Measurements from ENCODE around the gene UBE3D. TPM values are rescaled to one million over a fixed set of nuclear protein-coding genes. Genes with fewer than 3 reads are reported as not detected.
A peak's percentile ranks its signal among the peaks of the same experiment; 100 is the strongest.

Gene UBE3D
- polyA plus RNA-seq, 1 donor, result 7.8 TPM

- Histone ChIP-seq H3K9me3 (ENCODE audit: control insufficient read depth, low read depth, low read length) (no peaks in the 10 kb centered on the region), H3K36me3 (ENCODE audit: control insufficient read depth, insufficient read depth, low read length) (no peaks in the 10 kb centered on the region), H3K4me1 (ENCODE audit: control insufficient read depth, insufficient read depth, low read length) (no peaks in the 10 kb centered on the region), H3K27me3 (ENCODE audit: control insufficient read depth, insufficient read depth, low read length) (no peaks in the 10 kb centered on the region), H3K4me3 (ENCODE audit: low read length) (no peak overlapping the region), H3K27ac (ENCODE audit: low read length) (no peak overlapping the region)
- DNase-seq, result no peak
- whole genome bisulfite sequencing (ENCODE audit: insufficient coverage, low lambda C conversion rate), result no CpG with 5 or more reads among the region's 1 CpG
Observed at GRCh38 chr6:83083476-83083875, 17.8 kb upstream of the UBE3D start.

- Histone ChIP-seq H3K4me3 (ENCODE audit: low read length) (no peak overlapping the region), H3K9me3 (ENCODE audit: control insufficient read depth, low read depth, low read length) (no peaks in the 10 kb centered on the region), H3K36me3 (ENCODE audit: control insufficient read depth, insufficient read depth, low read length) (no peaks in the 10 kb centered on the region), H3K27me3 (ENCODE audit: control insufficient read depth, insufficient read depth, low read length) (no peaks in the 10 kb centered on the region), H3K27ac (ENCODE audit: low read length) (no peak overlapping the region), H3K4me1 (ENCODE audit: control insufficient read depth, insufficient read depth, low read length) (peaks cover 4% of the 10 kb centered on the region)
- no peak for DNase-seq
- no CpG with 5 or more reads among the region's 1 CpG for WGBS (ENCODE audit: insufficient coverage, low lambda C conversion rate)
Observed at GRCh38 chr6:83073615-83074014, 8.0 kb upstream of the UBE3D start.

- Histone ChIP-seq H3K4me1 (ENCODE audit: control insufficient read depth, insufficient read depth, low read length) (peaks cover 4% of the 10 kb centered on the region), H3K27me3 (ENCODE audit: control insufficient read depth, insufficient read depth, low read length) (no peaks in the 10 kb centered on the region), H3K27ac (ENCODE audit: low read length) (no peak overlapping the region), H3K4me3 (ENCODE audit: low read length) (no peak overlapping the region), H3K36me3 (ENCODE audit: control insufficient read depth, insufficient read depth, low read length) (no peaks in the 10 kb centered on the region), H3K9me3 (ENCODE audit: control insufficient read depth, low read depth, low read length) (no peaks in the 10 kb centered on the region)
- DNase-seq, result no peak
- WGBS (ENCODE audit: insufficient coverage, low lambda C conversion rate), result 92% methylated on average over 2 of the region's 2 CpGs
Observed at GRCh38 chr6:83072726-83073125, 7.1 kb upstream of the UBE3D start.

GRCh38 chr6:83071707-83072106 is 6.1 kb upstream of the UBE3D start:
- WGBS (ENCODE audit: insufficient coverage, low lambda C conversion rate), result 100% methylated on average over 1 of the region's 1 CpG
- H3K4me3 ChIP-seq (ENCODE audit: low read length), result no peak overlapping the region
- no peak for DNase-seq
- H3K9me3 ChIP-seq (ENCODE audit: control insufficient read depth, low read depth, low read length), result no peaks in the 10 kb centered on the region
- H3K4me1 ChIP-seq (ENCODE audit: control insufficient read depth, insufficient read depth, low read length), result peaks cover 4% of the 10 kb centered on the region
- H3K27me3 ChIP-seq (ENCODE audit: control insufficient read depth, insufficient read depth, low read length), result no peaks in the 10 kb centered on the region
- no peak overlapping the region for H3K27ac ChIP-seq (ENCODE audit: low read length)
- H3K36me3 ChIP-seq (ENCODE audit: control insufficient read depth, insufficient read depth, low read length), result no peaks in the 10 kb centered on the region

- H3K27ac ChIP-seq (ENCODE audit: low read length), result peak overlapping the region; percentile 88
- no peaks in the 10 kb centered on the region for H3K27me3 ChIP-seq (ENCODE audit: control insufficient read depth, insufficient read depth, low read length)
- WGBS (ENCODE audit: insufficient coverage, low lambda C conversion rate), result no CpG with 5 or more reads among the region's 4 CpGs
- peaks cover 4% of the 10 kb centered on the region for H3K4me1 ChIP-seq (ENCODE audit: control insufficient read depth, insufficient read depth, low read length)
- H3K9me3 ChIP-seq (ENCODE audit: control insufficient read depth, low read depth, low read length), result no peaks in the 10 kb centered on the region
- H3K36me3 ChIP-seq (ENCODE audit: control insufficient read depth, insufficient read depth, low read length), result no peaks in the 10 kb centered on the region
- H3K4me3 ChIP-seq (ENCODE audit: low read length), result no peak overlapping the region
- DNase-seq, result peak; percentile 3 to 46
Observed at GRCh38 chr6:83071023-83071422, 5.4 kb upstream of the UBE3D start.

GRCh38 chr6:83069633-83070032 is 4.0 kb upstream of the UBE3D start:
- H3K9me3 ChIP-seq (ENCODE audit: control insufficient read depth, low read depth, low read length), result no peaks in the 10 kb centered on the region
- H3K36me3 ChIP-seq (ENCODE audit: control insufficient read depth, insufficient read depth, low read length), result no peaks in the 10 kb centered on the region
- peak overlapping the region; percentile 88 for H3K27ac ChIP-seq (ENCODE audit: low read length)
- H3K4me1 ChIP-seq (ENCODE audit: control insufficient read depth, insufficient read depth, low read length), result peaks cover 4% of the 10 kb centered on the region
- DNase-seq, result no peak
- no peaks in the 10 kb centered on the region for H3K27me3 ChIP-seq (ENCODE audit: control insufficient read depth, insufficient read depth, low read length)
- H3K4me3 ChIP-seq (ENCODE audit: low read length), result no peak overlapping the region

- peak overlapping the region; percentile 82 for H3K4me3 ChIP-seq (ENCODE audit: low read length)
- peak overlapping the region; percentile 88 for H3K27ac ChIP-seq (ENCODE audit: low read length)
- H3K27me3 ChIP-seq (ENCODE audit: control insufficient read depth, insufficient read depth, low read length), result no peaks in the 10 kb centered on the region
- WGBS (ENCODE audit: insufficient coverage, low lambda C conversion rate), result no CpG with 5 or more reads among the region's 6 CpGs
- peak in 1 of 2 donors; percentile 55 for DNase-seq
- peaks cover 4% of the 10 kb centered on the region for H3K4me1 ChIP-seq (ENCODE audit: control insufficient read depth, insufficient read depth, low read length)
- H3K9me3 ChIP-seq (ENCODE audit: control insufficient read depth, low read depth, low read length), result no peaks in the 10 kb centered on the region
- H3K36me3 ChIP-seq (ENCODE audit: control insufficient read depth, insufficient read depth, low read length), result no peaks in the 10 kb centered on the region
Observed at GRCh38 chr6:83068616-83069015, 3.0 kb upstream of the UBE3D start.

GRCh38 chr6:83067448-83068439 is 2.1 kb upstream of the UBE3D start, which contains the start of gene DOP1A:
TSS of gene DOP1A (plus strand) at chr6:83067671. CDS start at chr6:83096978, 29,307 bp downstream.
- DNase-seq, result peak; percentile 95
- Histone ChIP-seq H3K27me3 (ENCODE audit: control insufficient read depth, insufficient read depth, low read length) (no peaks in the 10 kb centered on the region), H3K9me3 (ENCODE audit: control insufficient read depth, low read depth, low read length) (no peaks in the 10 kb centered on the region), H3K27ac (ENCODE audit: low read length) (peak within 1 kb of the TSS; percentile 88), H3K4me3 (ENCODE audit: low read length) (peak within 1 kb of the TSS; percentile 82), H3K4me1 (ENCODE audit: control insufficient read depth, insufficient read depth, low read length) (peaks cover 4% of the 10 kb centered on the region), H3K36me3 (ENCODE audit: control insufficient read depth, insufficient read depth, low read length) (no peaks in the 10 kb centered on the region)
- 0% methylated on average over 3 of the region's 78 CpGs for WGBS (ENCODE audit: insufficient coverage, low lambda C conversion rate)

- Histone ChIP-seq H3K9me3 (ENCODE audit: control insufficient read depth, low read depth, low read length) (no peaks in the 10 kb centered on the region), H3K27ac (ENCODE audit: low read length) (no peak overlapping the region), H3K4me3 (ENCODE audit: low read length) (no peak overlapping the region), H3K27me3 (ENCODE audit: control insufficient read depth, insufficient read depth, low read length) (no peaks in the 10 kb centered on the region), H3K36me3 (ENCODE audit: control insufficient read depth, insufficient read depth, low read length) (peaks cover 5% of the 10 kb centered on the region), H3K4me1 (ENCODE audit: control insufficient read depth, insufficient read depth, low read length) (no peaks in the 10 kb centered on the region)
- no peak for DNase-seq
- no CpG with 5 or more reads among the region's 1 CpG for WGBS (ENCODE audit: insufficient coverage, low lambda C conversion rate)
Observed at GRCh38 chr6:83062225-83062624, 3.4 kb downstream of the UBE3D start.

GRCh38 chr6:83061190-83061589 is 4.5 kb downstream of the UBE3D start:
- Histone ChIP-seq H3K4me1 (ENCODE audit: control insufficient read depth, insufficient read depth, low read length) (no peaks in the 10 kb centered on the region), H3K9me3 (ENCODE audit: control insufficient read depth, low read depth, low read length) (no peaks in the 10 kb centered on the region), H3K27ac (ENCODE audit: low read length) (no peak overlapping the region), H3K36me3 (ENCODE audit: control insufficient read depth, insufficient read depth, low read length) (peaks cover 10% of the 10 kb centered on the region), H3K4me3 (ENCODE audit: low read length) (no peak overlapping the region), H3K27me3 (ENCODE audit: control insufficient read depth, insufficient read depth, low read length) (no peaks in the 10 kb centered on the region)
- DNase-seq, result no peak

Measured in large intestine (tissue), 3 donors.